Measurements from ENCODE around the gene ANKRD23. TPM values are rescaled to one million over a fixed set of nuclear protein-coding genes. Genes with fewer than 3 reads are reported as not detected.

Gene ANKRD23
- 0.43 and 2.0 TPM in 2 replicates for total RNA-seq

GRCh38 chr2:96843538-96844268, at the start of gene ANKRD23:
ANKRD23 (minus strand) TSS chr2:96844021; CDS start chr2:96843992, 29 bp downstream.

DNA sequence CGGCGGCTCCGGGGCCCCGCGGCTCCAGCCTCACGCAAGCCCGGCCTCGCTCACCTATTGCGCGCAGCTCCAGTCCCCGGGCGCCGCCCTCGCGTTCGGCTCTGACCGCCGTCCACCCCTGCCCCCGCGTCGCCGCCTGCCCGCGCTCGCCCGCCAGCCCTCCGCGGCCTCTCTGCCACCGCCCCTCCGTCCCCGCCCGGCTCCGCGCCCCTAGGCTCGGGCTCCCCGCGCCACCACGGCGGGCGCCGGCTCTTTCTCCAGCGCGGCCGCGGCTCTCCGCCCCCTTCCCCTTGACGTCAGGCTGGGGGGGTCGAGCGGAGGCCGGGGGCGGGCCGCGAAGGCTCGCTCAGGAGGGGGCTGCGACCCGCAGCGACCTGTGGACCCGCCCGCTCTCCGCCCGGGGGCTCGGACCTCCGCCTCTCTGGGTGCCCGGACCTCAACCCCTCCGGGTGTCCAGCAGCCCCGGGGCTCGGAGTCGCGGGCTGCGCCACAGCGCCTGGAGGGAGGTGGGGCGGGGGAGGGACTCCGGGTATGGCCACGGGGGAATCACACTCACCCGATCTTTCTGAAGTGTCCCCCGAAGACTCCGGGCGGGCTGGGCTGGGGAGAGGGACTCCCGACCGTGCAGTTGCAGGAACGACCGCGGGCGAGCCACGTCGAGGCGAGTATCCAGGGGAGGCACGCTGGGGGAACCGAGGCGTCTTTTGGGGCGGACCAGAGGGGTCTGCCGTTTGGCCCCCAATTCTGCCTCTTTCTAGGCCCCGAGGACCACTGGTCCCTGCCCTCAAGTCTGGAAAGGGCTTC, 26.2 kb upstream of the ANKRD23 start, which contains the start of gene SEMA4C:
Gene SEMA4C, minus strand, starts transcription at position 259 of the 804 bp plus-strand sequence. CDS start 2,194 bp downstream, outside the sequence.

DNA sequence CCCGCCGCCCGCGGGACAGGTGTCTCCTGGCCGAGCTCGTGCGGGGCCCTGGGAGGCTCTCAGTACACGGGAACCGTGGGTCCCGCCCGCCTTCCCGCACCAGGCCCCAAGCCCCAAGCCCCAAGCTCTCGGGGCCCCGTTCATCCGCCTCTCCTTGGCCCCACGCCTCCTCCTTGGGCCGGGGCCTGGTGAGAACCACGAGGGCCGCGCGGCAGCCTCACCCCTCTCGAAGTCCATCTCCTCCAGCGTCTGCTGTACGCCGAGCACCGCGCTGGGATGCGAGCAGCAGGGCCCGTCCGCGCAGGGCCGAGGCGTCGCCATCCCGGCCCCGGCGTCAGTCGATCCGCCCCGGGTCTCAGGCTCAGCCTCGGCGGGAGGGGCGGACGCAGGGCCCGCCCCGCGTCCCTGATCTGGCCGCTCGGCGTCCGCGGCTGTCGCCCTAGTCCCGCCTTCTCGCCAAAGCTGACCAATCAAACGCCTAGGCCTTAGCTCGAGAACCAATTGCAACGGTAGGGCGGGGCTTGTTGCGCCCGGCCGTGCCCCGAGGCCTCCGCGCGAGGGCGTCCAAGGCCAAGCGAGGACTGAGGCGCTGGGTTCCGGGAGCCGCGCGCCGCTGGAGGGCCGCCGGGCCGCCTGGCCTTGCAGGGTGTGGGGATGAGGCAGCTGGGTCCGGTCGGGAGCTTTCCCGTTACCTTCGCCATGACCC, 14.0 kb upstream of the ANKRD23 start, which contains the start of gene ANKRD39:
Gene ANKRD39, minus strand, starts transcription at position 350 of the 706 bp plus-strand sequence. Its CDS starts 29 bp downstream, at position 321.

GRCh38 chr2:96816127-96816835, 27.5 kb downstream of the ANKRD23 start, which contains the start of gene CNNM3:
CNNM3 (plus strand) TSS chr2:96816268; CDS start chr2:96816278, 10 bp downstream.

Other genes starting within 250 kb of the ANKRD23 start
- 21.7 and 23.8 TPM in 2 replicates for gene KANSL3, start 205.7 kb downstream of the ANKRD23 start, total RNA-seq
- not detected in 2 replicates for gene FER1L5, start 201.3 kb downstream of the ANKRD23 start, total RNA-seq
- gene LMAN2L, start 104.0 kb downstream of the ANKRD23 start, total RNA-seq: 14.6 and 17.4 TPM in 2 replicates
- gene CNNM4, start 83.1 kb downstream of the ANKRD23 start, total RNA-seq: 1.3 and 1.6 TPM in 2 replicates
- gene CNNM3, start 27.8 kb downstream of the ANKRD23 start, total RNA-seq: 9.1 and 12.3 TPM in 2 replicates
- 7.7 and 8.0 TPM in 2 replicates for gene ANKRD39, start 14.0 kb upstream of the ANKRD23 start, total RNA-seq
- gene SEMA4C, start 26.1 kb upstream of the ANKRD23 start, total RNA-seq: 24.2 and 50.0 TPM in 2 replicates
- not detected in 2 replicates for gene FAM178B, start 142.6 kb upstream of the ANKRD23 start, total RNA-seq